Measurements from ENCODE around the gene AMHR2.
"Not testable (repeated sequence)": the region's sequence is repeated elsewhere in the genome, so short reads cannot be mapped to it uniquely, and the experiment has no call there.

AMHR2 gene

DNA sequence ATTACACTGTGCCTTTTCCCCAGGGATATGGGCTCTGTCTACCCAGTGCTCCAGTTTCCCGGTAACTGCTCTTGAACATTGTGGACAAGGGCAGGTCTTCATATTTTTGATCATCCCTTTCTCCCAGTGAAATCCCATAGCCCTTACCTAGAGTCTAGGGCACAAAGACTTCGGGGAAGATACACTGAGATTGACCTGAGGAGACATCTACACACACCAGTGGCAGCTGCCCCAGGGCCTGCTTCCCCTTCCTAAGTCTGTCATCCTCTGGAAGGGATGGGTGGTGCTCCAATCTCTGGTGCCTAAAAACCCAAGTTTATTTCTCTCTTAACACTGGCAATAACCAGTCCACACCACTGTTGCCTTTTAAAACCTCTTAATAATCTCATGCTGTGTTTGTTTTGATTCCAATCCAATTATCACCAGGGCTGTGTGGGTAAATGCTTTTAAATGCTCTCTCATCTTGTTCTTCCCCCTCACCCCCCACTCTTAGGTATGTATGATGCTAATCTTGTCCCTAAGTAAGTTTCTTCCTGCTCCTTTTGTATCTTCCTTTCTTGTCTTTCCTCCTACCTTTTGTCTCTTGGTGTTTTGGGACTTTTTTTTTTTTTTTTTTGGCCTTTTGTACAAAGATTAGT, 7.8 kb upstream of the AMHR2 start:
- peak; percentile 73 for DNase-seq

DNA sequence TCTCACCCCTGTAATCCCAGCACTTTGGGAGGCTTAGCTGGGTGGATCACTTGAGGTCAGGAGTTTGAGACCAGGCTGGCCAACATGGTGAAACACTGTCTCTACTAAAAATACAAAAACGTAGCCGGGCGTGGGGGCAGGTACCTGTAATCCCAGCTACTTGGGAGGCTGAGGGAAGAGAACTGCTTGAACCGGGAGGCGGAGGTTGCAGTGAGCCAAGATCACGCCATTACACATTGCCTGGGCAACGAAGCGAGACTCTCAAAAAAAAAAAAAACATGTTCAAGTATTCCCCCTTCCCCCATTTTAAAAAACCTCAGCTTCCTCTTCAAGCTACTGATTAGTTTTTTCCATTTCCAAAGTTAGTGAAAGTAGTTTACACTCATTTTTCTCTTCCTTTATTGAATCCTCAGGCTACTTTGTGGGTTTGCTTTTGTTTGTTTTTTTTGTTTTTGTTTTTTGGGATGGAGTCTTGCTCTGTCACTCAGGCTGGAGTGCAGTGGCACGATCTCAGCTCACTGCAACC, 6.3 kb upstream of the AMHR2 start:
- not testable (repeated sequence) for DNase-seq

GRCh38 chr12:53418221-53418620, 5.4 kb upstream of the AMHR2 start:
- no peak for DNase-seq

GRCh38 chr12:53419756-53420155, 3.9 kb upstream of the AMHR2 start:
- peak; percentile 67 for DNase-seq

DNA sequence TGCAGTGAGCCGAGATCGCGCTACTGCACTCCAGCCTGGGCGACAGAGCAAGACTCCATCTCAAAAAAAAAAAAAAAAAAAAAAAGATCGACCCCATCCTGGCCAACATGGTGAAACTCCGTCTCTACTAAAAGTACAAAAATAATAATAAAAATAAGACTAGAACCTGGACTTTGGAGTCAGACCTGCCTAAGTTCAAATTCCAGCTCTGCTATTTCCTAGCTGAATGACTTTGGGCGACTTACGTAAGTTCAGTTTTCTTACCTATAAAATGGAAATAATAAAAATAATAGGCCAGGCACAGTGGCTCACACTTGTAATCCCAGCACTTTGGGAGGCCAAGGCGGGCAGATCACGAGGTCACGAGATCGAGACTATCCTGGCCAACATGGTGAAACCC, 1.4 kb upstream of the AMHR2 start:
- DNase-seq: not testable (repeated sequence)

GRCh38 chr12:53424626-53425514, 1.2 kb downstream of the AMHR2 start:
- DNase-seq: no peak

- no peak for DNase-seq
Measured at GRCh38 chr12:53425515-53426150, 2.0 kb downstream of the AMHR2 start.

DNA sequence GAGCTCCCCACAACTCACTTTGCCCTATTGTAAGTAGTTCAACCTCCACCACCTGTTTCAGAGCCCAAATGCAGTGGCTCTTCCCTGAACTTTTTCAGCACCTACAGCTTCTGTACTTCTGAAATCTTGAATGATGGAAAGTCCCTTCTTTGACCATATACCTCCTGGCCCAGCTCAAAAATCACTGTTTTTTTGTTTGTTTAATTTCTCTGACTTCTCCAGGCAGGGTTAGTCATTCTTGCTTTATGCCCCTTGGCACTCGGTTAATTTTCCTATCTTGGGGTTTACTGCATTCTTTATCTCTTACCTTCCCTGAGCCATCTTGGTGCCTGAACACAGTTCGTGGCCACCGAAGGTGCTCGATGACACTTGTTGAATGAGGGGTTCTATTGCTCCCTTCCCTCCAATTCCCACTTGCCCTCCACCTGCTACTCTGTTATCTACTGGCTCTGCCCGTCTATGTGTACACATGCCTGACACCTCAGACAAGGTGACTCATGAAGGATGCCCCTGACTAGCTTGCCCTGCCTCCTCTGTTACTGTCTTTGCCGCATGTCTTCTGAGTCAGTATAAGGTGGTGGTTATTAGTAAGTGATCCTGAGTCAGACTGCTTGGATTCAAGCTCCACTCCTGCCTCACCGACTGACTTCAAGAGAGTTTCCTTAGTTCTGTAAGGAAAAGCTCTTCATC, 4.4 kb downstream of the AMHR2 start:
- DNase-seq: no peak

- no peak for DNase-seq
Measured at GRCh38 chr12:53428741-53429140, 5.1 kb downstream of the AMHR2 start.

- no peak for DNase-seq
Measured at GRCh38 chr12:53430116-53430515, 6.5 kb downstream of the AMHR2 start.

- DNase-seq: no peak
Measured at GRCh38 chr12:53431187-53431586, 7.5 kb downstream of the AMHR2 start.

- not testable (repeated sequence) for DNase-seq
Measured at GRCh38 chr12:53435326-53435725, 11.7 kb downstream of the AMHR2 start.

DNA sequence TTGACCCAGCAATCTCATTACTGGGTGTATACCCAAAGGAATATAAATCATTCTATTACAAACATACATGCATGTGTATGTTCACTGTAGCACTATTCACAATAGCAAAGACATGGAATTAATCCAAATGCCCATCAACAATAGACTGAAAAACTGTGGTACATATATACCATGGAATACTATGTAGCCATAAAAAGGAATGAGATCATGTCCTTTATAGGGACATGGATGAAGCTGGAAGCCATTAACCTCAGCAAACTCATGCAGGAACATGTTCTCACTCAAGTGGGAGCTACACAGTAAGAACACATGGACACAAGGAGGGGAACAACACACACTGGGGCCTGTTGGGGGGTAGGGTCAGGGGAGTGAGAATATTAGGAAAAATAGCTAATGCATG, 15.9 kb downstream of the AMHR2 start:
- not testable (repeated sequence) for DNase-seq

- DNase-seq: peak; percentile 100
Measured at GRCh38 chr12:53441040-53441833, 17.6 kb downstream of the AMHR2 start, which contains the start of gene PRR13. TSS of gene PRR13 (plus strand) at chr12:53441734. CDS start at chr12:53442715, 981 bp downstream.

DNA sequence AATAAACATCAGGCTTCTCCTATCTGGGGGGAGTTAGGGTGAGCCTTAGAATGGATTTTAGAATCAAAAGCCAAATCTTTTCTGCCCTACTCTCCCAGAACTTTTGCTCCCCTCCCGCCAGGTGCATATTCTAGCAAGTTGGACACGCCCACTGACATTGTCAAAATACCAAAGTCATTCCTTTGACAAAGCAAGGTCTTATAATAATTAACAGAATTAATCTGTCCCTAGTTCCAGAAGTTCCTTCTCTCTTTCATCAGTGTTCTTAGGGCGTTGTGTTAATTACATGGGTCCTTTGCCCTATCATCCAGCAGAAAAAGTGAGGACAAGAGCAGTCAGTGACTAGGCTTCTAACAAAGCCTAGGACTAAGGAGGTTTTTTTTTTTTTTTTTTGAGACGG, 20.3 kb downstream of the AMHR2 start:
- DNase-seq: no peak

- DNase-seq: not testable (repeated sequence)
Measured at GRCh38 chr12:53444593-53445325, 21.1 kb downstream of the AMHR2 start.

- no peak for DNase-seq
Measured at GRCh38 chr12:53450936-53451335, 27.3 kb downstream of the AMHR2 start.

GRCh38 chr12:53451661-53452158, 28.1 kb downstream of the AMHR2 start, which contains the start of gene PCBP2:
TSS of gene PCBP2 (plus strand) at chr12:53452102. CDS start at chr12:53454801, 2,699 bp downstream.
- peak; percentile 100 for DNase-seq

DNA sequence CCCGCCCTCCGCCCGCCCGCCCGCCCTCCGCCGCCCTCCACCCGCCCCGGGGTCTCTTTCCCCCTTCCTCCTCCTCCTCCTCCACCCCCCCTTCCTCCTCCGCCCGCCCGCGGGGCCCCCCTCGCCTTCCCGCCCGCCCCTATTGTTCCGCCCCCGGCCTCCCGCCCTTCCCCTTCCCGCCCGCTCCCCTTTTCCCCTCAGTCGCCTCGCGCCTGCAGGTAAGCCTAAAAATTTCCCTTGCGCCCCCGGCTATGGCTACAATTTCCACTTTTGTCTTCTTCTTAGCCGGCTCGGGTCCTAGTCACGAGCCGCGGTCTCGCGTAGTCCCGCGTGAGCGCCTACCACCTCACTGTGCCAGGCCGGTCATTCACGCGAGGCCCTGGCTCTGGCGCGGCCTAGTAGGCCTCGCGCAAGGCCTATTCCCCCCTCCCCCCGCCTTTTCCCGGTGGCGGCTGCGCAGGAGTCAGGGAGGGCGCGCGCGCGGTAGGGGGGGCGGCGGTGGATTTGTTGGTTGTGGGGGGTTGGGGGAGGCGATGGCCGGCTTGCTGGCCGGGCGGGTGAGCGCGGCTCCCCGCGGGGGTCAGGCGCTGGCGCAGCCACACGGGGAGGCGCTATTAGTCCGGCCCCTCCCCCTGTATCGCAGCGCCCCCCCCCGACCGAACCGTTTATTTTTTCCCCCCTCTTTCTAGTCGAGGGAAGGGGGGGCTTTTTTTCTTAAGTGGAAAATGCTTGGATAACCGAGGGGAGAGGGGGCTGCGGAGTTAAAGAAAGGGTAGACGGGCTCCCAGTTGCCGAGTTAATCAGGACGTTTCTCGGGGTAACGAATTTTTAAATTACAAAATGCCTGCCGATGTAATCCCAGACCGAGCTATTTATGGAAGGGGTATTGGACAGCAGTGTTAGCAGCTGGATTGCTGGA, 28.8 kb downstream of the AMHR2 start:
- peak; percentile 98 for DNase-seq
